HG03575 (cell line): Measurements from ENCODE around the gene ZNF688.
"Not testable (repeated sequence)": the region's sequence is repeated elsewhere in the genome, so short reads cannot be mapped to it uniquely, and the experiment has no call there.

ENCODE experiments used
- ATAC-seq: cut with Tn5 transposase; IDR thresholded peaks from one replicate; pipeline ENCODE4 v1.9.1; 2021; ENCODE audit not compliant: unreplicated experiment, insufficient number of reproducible peaks, low FRiP score; ENCODE audit errors: extremely low read depth

The ZNF688 gene

GRCh38 chr16:30539000-30539964, 32.2 kb downstream of the ZNF688 start:
- no peak for ATAC-seq

- not testable (repeated sequence) for ATAC-seq
Observed at GRCh38 chr16:30536391-30537024, 35.0 kb downstream of the ZNF688 start.

- no peak for ATAC-seq
Observed at GRCh38 chr16:30535777-30536190, 35.7 kb downstream of the ZNF688 start.

- no peak for ATAC-seq
Observed at GRCh38 chr16:30535106-30535776, 36.3 kb downstream of the ZNF688 start.

GRCh38 chr16:30534368-30535105, 37.0 kb downstream of the ZNF688 start, which contains the start of gene ZNF747:
Gene ZNF747 (minus strand): TSS chr16:30534858. CDS start chr16:30534679, 179 bp downstream.
- ATAC-seq, result no peak

GRCh38 chr16:30533748-30534367, 37.7 kb downstream of the ZNF688 start:
- ATAC-seq, result no peak

GRCh38 chr16:30533146-30533522, 38.4 kb downstream of the ZNF688 start:
- no peak for ATAC-seq

- ATAC-seq, result no peak
Observed at GRCh38 chr16:30532285-30533145, 39.0 kb downstream of the ZNF688 start.

- no peak for ATAC-seq
Observed at GRCh38 chr16:30530163-30531037, 41.1 kb downstream of the ZNF688 start.

GRCh38 chr16:30528799-30529457, 42.6 kb downstream of the ZNF688 start:
- ATAC-seq, result no peak

GRCh38 chr16:30527635-30528178, 43.8 kb downstream of the ZNF688 start:
- ATAC-seq, result no peak

GRCh38 chr16:30526823-30527634, 44.5 kb downstream of the ZNF688 start:
- no peak for ATAC-seq

GRCh38 chr16:30526137-30526822, 45.2 kb downstream of the ZNF688 start, which contains the start of gene ZNF768:
Gene ZNF768 (minus strand): TSS chr16:30526566. CDS start chr16:30526413, 153 bp downstream.
- ATAC-seq, result no peak

GRCh38 chr16:30525844-30526136, 45.7 kb downstream of the ZNF688 start:
- ATAC-seq, result no peak
